ENCODE results near the gene NKIRAS1. TPM values are rescaled to one million over a fixed set of nuclear protein-coding genes. Genes with fewer than 3 reads are reported as not detected.
"Not testable (repeated sequence)": the region's sequence is repeated elsewhere in the genome, so short reads cannot be mapped to it uniquely, and the experiment has no call there.

Gene NKIRAS1
- total RNA-seq, 1 donor from 2014 or later, result 4.9 TPM

GRCh38 chr3:23870663-23871043 is 46.1 kb downstream of the NKIRAS1 start:
- DNase-seq (ENCODE audit: low spot score), result not testable (repeated sequence)

- DNase-seq (ENCODE audit: low spot score), result no peak
These were observed 46.7 kb downstream of the NKIRAS1 start for GRCh38 chr3:23869977-23870662.

GRCh38 chr3:23867838-23868237 is 49.0 kb downstream of the NKIRAS1 start:
- DNase-seq (ENCODE audit: low spot score), result no peak

GRCh38 chr3:23867400-23867799 is 49.4 kb downstream of the NKIRAS1 start:
- DNase-seq (ENCODE audit: low spot score), result no peak

GRCh38 chr3:23865595-23866396 is 51.0 kb downstream of the NKIRAS1 start:
- no peak for DNase-seq (ENCODE audit: low spot score)

- DNase-seq (ENCODE audit: low spot score), result no peak
These were observed 51.9 kb downstream of the NKIRAS1 start for GRCh38 chr3:23864931-23865330.

GRCh38 chr3:23863060-23863459 is 53.7 kb downstream of the NKIRAS1 start:
- no peak for DNase-seq (ENCODE audit: low spot score)

GRCh38 chr3:23861689-23862088 is 55.1 kb downstream of the NKIRAS1 start:
- DNase-seq (ENCODE audit: low spot score), result no peak

GRCh38 chr3:23859839-23860382 is 56.9 kb downstream of the NKIRAS1 start:
- no peak for DNase-seq (ENCODE audit: low spot score)

- no peak for DNase-seq (ENCODE audit: low spot score)
These were observed 57.6 kb downstream of the NKIRAS1 start for GRCh38 chr3:23859012-23859743.

GRCh38 chr3:23856286-23856685 is 60.5 kb downstream of the NKIRAS1 start:
- no peak for DNase-seq (ENCODE audit: low spot score)

GRCh38 chr3:23849462-23849861 is 67.3 kb downstream of the NKIRAS1 start:
- not testable (repeated sequence) for DNase-seq (ENCODE audit: low spot score)

GRCh38 chr3:23845326-23846216 is 71.2 kb downstream of the NKIRAS1 start:
- no peak for DNase-seq (ENCODE audit: low spot score)

- no peak for DNase-seq (ENCODE audit: low spot score)
These were observed 72.9 kb downstream of the NKIRAS1 start for GRCh38 chr3:23843869-23844268.

Other genes with a start within 250 kb of the NKIRAS1 start
- gene UBE2E1, start 111.0 kb downstream of the NKIRAS1 start, total RNA-seq, result 107 TPM
- 1,981 TPM for gene RPL15, start 142 bp upstream of the NKIRAS1 start, total RNA-seq
- gene NR1D2, start 28.3 kb upstream of the NKIRAS1 start, total RNA-seq, result 41.4 TPM